ENCODE data around the gene FN1. TPM values are rescaled to one million over a fixed set of nuclear protein-coding genes. Genes with fewer than 3 reads are reported as not detected.
A peak's percentile ranks its signal among the peaks of the same experiment; 100 is the strongest.

The FN1 gene
- total RNA-seq, 3 donors from 2014 or later: 74.9 to 295 (median 102) TPM

DNA sequence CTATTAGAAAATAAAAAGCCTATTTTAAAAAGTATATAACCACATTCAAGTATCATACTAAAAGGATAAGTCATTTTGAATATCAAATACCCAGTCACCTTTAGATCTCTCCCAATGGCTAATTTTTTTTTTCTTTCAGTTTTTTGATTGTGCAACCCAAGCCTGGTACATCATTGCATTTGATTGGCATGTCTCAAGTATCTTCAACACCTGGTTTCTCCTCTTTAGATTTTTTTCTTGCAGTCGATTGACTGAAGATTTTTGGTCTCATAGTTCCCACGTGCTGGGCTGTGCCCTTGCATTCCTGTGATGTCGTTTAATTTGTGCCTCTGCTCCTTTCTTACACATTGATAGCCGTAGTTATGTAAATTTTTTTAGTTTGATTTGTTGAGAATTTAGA lies 83.3 kb downstream of the FN1 start:
- H3K27me3 ChIP-seq: no peaks in the 10 kb centered on the region
- no peaks in the 10 kb centered on the region for H3K36me3 ChIP-seq
- no peaks in the 10 kb centered on the region for H3K4me1 ChIP-seq
- no peak for DNase-seq (ENCODE audit: low spot score in 2 of 2)
- H3K9me3 ChIP-seq: no peaks in the 10 kb centered on the region
- no peak overlapping the region for H3K27ac ChIP-seq
- intact Hi-C loops (cut with DNase I; ENCODE audit: low total_unique reads): no loop called here
- no peak overlapping the region for H3K4me3 ChIP-seq
- TF ChIP-seq POLR2AphosphoS5 (IDR thresholded peaks at IDR 0.05): no peak
- TF ChIP-seq CTCF (IDR thresholded peaks at IDR 0.05): no peak
- TF ChIP-seq POLR2A (IDR thresholded peaks at IDR 0.05): no peak

GRCh38 chr2:215347878-215348277 lies 88.0 kb downstream of the FN1 start:
- no peak for TF ChIP-seq CTCF (IDR thresholded peaks at IDR 0.05)
- TF ChIP-seq POLR2A (IDR thresholded peaks at IDR 0.05): no peak
- no peak for TF ChIP-seq POLR2AphosphoS5 (IDR thresholded peaks at IDR 0.05)
- DNase-seq (ENCODE audit: low spot score in 2 of 2): no peak
- intact Hi-C loops (cut with DNase I; ENCODE audit: low total_unique reads): no loop called here
- H3K9me3 ChIP-seq: no peaks in the 10 kb centered on the region
- no peaks in the 10 kb centered on the region for H3K4me1 ChIP-seq
- no peak overlapping the region for H3K4me3 ChIP-seq
- H3K27me3 ChIP-seq: no peaks in the 10 kb centered on the region
- no peak overlapping the region for H3K27ac ChIP-seq
- H3K36me3 ChIP-seq: no peaks in the 10 kb centered on the region

DNA sequence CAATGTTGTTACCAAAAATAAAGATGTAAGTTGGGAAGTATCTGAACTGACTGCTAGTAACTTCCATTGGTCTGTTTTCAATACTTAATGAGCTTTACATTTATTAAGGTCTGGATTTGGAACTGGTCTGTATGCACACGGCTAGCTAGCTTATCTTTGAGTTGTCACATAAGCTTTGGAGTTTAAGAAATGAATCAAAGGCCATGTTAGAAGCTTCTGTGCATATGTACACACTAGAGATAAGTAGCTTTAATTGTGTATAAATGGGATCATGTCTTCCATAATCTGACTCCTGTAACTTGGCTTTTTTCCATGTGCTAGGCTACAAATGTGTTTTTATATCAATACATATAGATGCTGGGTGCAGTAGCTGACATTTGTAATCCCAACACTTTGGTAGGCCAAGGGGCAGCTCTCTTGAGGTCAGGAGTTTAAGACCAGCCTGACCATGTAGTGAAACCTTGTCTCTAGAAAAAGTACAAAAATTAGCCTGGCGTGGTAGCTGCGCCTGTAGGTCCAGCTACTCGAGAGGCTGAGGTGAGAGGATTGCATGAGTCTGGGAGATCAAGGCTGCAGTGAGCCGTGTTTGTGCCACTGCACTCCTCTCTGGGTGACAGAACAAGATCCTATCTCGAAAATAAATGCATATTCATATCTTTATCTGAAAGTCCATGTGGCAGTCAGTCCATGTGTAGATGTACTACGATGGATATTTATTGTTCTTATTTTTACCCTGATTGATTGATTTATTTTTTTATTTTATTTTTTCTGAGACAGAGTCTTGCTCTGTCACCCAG lies 96.8 kb downstream of the FN1 start:
- DNase-seq (ENCODE audit: low spot score in 2 of 2): no peak
- Histone ChIP-seq H3K27ac (no peak overlapping the region), H3K36me3 (peaks cover 18% of the 10 kb centered on the region), H3K4me3 (no peak overlapping the region), H3K4me1 (no peaks in the 10 kb centered on the region), H3K27me3 (no peaks in the 10 kb centered on the region), H3K9me3 (no peaks in the 10 kb centered on the region)
- intact Hi-C loops (cut with DNase I; ENCODE audit: low total_unique reads): no loop called here
- TF ChIP-seq POLR2AphosphoS5 (IDR thresholded peaks at IDR 0.05): no peak

- peaks cover 17% of the 10 kb centered on the region for H3K36me3 ChIP-seq
- no peak overlapping the region for H3K27ac ChIP-seq
- no peak overlapping the region for H3K4me3 ChIP-seq
- no peaks in the 10 kb centered on the region for H3K9me3 ChIP-seq
- H3K27me3 ChIP-seq: no peaks in the 10 kb centered on the region
- no peaks in the 10 kb centered on the region for H3K4me1 ChIP-seq
- TF ChIP-seq POLR2AphosphoS5 (IDR thresholded peaks at IDR 0.05) (no peak), CTCF (IDR thresholded peaks at IDR 0.05) (no peak), POLR2A (IDR thresholded peaks at IDR 0.05) (no peak)
- no peak for DNase-seq (ENCODE audit: low spot score in 2 of 2)
- intact Hi-C loops (cut with DNase I; ENCODE audit: low total_unique reads): no loop called here
Measured at GRCh38 chr2:215332872-215333595, 102.8 kb downstream of the FN1 start.

DNA sequence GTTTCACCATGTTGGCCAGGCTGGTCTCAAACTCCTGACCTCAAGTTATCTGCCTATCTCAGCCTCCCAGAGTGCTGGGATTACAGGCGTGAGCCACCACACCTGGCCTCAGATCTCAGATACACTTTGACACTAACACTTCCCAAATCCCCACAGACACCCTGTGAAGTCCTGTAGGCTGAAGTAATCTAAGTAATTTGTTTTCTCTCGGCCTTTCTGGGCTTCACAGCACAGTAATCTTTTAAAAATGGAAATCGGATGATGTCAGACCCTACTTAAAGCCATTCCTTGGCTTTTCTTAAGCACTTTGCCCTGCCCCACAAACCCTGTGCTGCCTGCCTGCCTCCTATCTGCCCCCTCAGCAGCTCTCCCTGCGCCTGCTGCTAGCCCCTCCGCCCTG lies 107.8 kb downstream of the FN1 start:
- no peaks in the 10 kb centered on the region for H3K4me1 ChIP-seq
- no peak for TF ChIP-seq CTCF (IDR thresholded peaks at IDR 0.05)
- TF ChIP-seq POLR2AphosphoS5 (IDR thresholded peaks at IDR 0.05): no peak
- TF ChIP-seq POLR2A (IDR thresholded peaks at IDR 0.05): no peak
- no peaks in the 10 kb centered on the region for H3K27me3 ChIP-seq
- peaks cover 4% of the 10 kb centered on the region for H3K36me3 ChIP-seq
- intact Hi-C loops (cut with DNase I; ENCODE audit: low total_unique reads): no loop called here
- H3K4me3 ChIP-seq: no peak overlapping the region
- DNase-seq (ENCODE audit: low spot score in 2 of 2): no peak
- H3K9me3 ChIP-seq: no peaks in the 10 kb centered on the region
- H3K27ac ChIP-seq: peak overlapping the region in 1 of 2 donors; percentile 14

Data from breast epithelium (tissue), 4 donors.